ENCODE measurements around the gene PLA2G4F.
"Not testable (repeated sequence)": the region's sequence is repeated elsewhere in the genome, so short reads cannot be mapped to it uniquely, and the experiment has no call there.

PLA2G4F gene

GRCh38 chr15:42104095-42104891 is 52.1 kb downstream of the PLA2G4F start:
- DNase-seq (ENCODE audit: low read depth in 4 of 4, low spot score in 1 of 4): no peak

GRCh38 chr15:42102646-42103235 is 53.7 kb downstream of the PLA2G4F start:
- DNase-seq (ENCODE audit: low read depth in 4 of 4, low spot score in 1 of 4): no peak

- DNase-seq (ENCODE audit: low read depth in 4 of 4, low spot score in 1 of 4): no peak
Observed at GRCh38 chr15:42101861-42102260, 54.6 kb downstream of the PLA2G4F start.

- DNase-seq (ENCODE audit: low read depth in 4 of 4, low spot score in 1 of 4): no peak
Observed at GRCh38 chr15:42100021-42100800, 56.2 kb downstream of the PLA2G4F start.

- no peak for DNase-seq (ENCODE audit: low read depth in 4 of 4, low spot score in 1 of 4)
Observed at GRCh38 chr15:42097018-42097417, 59.4 kb downstream of the PLA2G4F start.

GRCh38 chr15:42094512-42094963 is 61.9 kb downstream of the PLA2G4F start, which contains the start of gene PLA2G4D:
Gene PLA2G4D, minus strand, starts transcription at chr15:42094562. Its CDS starts 103 bp downstream, at chr15:42094459.
- no peak for DNase-seq (ENCODE audit: low read depth in 4 of 4, low spot score in 1 of 4)

GRCh38 chr15:42093966-42094365 is 62.5 kb downstream of the PLA2G4F start:
- no peak for DNase-seq (ENCODE audit: low read depth in 4 of 4, low spot score in 1 of 4)

- DNase-seq (ENCODE audit: low read depth in 4 of 4, low spot score in 1 of 4): no peak
Observed at GRCh38 chr15:42092398-42093318, 63.8 kb downstream of the PLA2G4F start.

GRCh38 chr15:42091753-42092397 is 64.6 kb downstream of the PLA2G4F start:
- not testable (repeated sequence) for DNase-seq (ENCODE audit: low read depth in 4 of 4, low spot score in 1 of 4)

GRCh38 chr15:42090781-42091180 is 65.7 kb downstream of the PLA2G4F start:
- no peak for DNase-seq (ENCODE audit: low read depth in 4 of 4, low spot score in 1 of 4)

- no peak for DNase-seq (ENCODE audit: low read depth in 4 of 4, low spot score in 1 of 4)
Observed at GRCh38 chr15:42090370-42090769, 66.1 kb downstream of the PLA2G4F start.

GRCh38 chr15:42089942-42090341 is 66.5 kb downstream of the PLA2G4F start:
- DNase-seq (ENCODE audit: low read depth in 4 of 4, low spot score in 1 of 4): no peak

All from stimulated activated CD4-positive, alpha-beta T cell treated with anti-CD3 and anti-CD28 coated beads, Interleukin-1b, Interleukin-23, amount 100 ng/mL, for 24 hours (primary cell).